ENCODE measurements around the gene AKT3.

Gene AKT3

DNA sequence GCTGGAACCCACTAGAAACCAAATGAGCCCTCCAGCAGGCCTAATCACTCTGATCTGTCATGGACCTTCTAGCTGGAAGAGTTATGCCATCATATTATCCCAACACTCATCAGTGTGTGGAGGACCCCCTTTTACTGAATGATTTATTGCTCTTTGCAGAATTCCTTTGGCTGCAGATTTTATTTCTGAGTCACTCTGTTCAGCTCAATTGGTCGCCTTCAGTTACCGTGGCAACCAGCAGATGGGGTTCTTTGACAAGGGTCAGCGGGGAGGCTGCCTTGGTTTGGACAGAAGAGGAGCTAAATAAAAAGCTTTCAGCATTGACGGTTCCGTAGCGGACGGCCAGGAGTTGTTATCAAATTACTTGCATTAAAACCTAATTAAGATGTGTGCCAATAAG is 374.1 kb downstream of the AKT3 start:
- Histone ChIP-seq H3K36me3 (ENCODE audit: control insufficient read depth, low read depth, low read length) (no peaks in the 10 kb centered on the region), H3K4me1 (ENCODE audit: control insufficient read depth, low read depth, low read length) (peaks cover 50% of the 10 kb centered on the region), H3K4me3 (ENCODE audit: low read length) (no peak overlapping the region), H3K9me3 (ENCODE audit: control insufficient read depth, low read depth, low read length) (no peaks in the 10 kb centered on the region), H3K27me3 (ENCODE audit: control insufficient read depth, insufficient read depth, low read length) (peaks cover 12% of the 10 kb centered on the region), H3K9ac (ENCODE audit: low read length) (no peak overlapping the region), H3K27ac (ENCODE audit: low read length) (no peak overlapping the region)

DNA sequence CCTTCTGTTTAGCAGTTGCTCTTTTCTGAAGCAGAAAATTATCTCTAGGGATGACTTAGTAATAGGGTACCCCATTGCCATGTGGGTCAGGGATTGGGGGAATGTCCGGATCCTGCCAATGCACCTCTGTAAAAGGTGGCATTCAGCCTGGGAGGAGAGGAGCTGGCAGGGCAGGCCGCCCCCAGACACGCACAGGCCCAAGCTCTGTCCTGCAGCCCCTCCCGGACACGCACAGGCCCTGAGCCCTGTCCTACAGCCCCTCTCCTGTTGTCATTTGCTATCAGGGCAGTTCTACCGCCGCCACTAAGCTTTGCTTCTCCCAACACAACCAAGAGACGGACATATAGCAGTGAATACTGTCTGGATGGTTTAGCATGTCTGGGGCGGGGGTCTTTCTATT is 375.1 kb downstream of the AKT3 start:
- no peaks in the 10 kb centered on the region for H3K9me3 ChIP-seq (ENCODE audit: control insufficient read depth, low read depth, low read length)
- peaks cover 61% of the 10 kb centered on the region for H3K4me1 ChIP-seq (ENCODE audit: control insufficient read depth, low read depth, low read length)
- H3K4me3 ChIP-seq (ENCODE audit: low read length) = no peak overlapping the region
- H3K36me3 ChIP-seq (ENCODE audit: control insufficient read depth, low read depth, low read length) = no peaks in the 10 kb centered on the region
- no peak overlapping the region for H3K9ac ChIP-seq (ENCODE audit: low read length)
- no peak overlapping the region for H3K27ac ChIP-seq (ENCODE audit: low read length)
- peaks cover 12% of the 10 kb centered on the region for H3K27me3 ChIP-seq (ENCODE audit: control insufficient read depth, insufficient read depth, low read length)

GRCh38 chr1:243474136-243474881 is 375.7 kb downstream of the AKT3 start:
- H3K4me1 ChIP-seq (ENCODE audit: control insufficient read depth, low read depth, low read length) = peaks cover 62% of the 10 kb centered on the region
- no peak overlapping the region for H3K27ac ChIP-seq (ENCODE audit: low read length)
- H3K9me3 ChIP-seq (ENCODE audit: control insufficient read depth, low read depth, low read length) = no peaks in the 10 kb centered on the region
- H3K27me3 ChIP-seq (ENCODE audit: control insufficient read depth, insufficient read depth, low read length) = peaks cover 12% of the 10 kb centered on the region
- peak overlapping the region; percentile 20 for H3K4me3 ChIP-seq (ENCODE audit: low read length)
- no peaks in the 10 kb centered on the region for H3K36me3 ChIP-seq (ENCODE audit: control insufficient read depth, low read depth, low read length)
- no peak overlapping the region for H3K9ac ChIP-seq (ENCODE audit: low read length)

DNA sequence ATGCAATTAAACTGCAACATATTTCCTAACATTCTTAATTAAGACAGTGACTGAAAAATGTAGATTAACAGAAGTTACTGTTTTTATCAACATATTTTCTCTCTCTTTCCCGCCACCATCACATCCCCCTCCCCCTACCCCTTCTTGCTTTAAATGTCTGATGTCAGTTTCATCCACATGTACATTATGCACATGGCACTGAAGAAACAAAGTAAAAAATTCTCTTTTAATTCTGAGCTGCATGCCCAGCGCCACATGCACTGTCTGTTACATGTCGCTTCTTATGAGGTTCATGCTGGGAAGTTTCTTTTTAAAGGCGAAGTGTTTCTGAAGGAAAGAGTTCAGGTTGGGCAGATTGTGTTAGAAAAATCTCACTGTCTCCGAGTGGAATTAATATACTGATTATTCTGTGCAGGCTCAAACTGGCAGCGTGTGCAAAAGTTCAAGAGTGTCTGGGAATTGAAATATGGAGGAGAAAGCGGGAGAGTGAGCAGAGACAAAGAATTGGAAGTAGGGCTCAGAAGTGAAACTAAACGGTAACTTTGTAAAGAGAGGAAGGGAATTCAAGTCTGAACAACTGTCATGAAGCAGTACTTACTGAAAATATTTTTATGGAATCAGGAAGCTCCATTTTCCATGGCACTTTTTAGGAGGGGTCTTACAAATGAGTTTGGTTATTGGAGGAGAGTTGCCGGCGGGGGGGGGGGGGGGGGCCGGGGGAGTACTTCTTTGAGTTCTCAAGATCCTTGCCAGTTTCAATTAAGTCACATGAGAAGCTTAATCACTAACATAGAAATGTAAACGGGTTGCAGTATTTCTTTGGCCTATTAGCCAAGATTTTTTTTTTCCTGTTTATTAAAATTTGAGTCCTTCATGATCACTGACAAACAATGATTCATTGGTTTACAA is 376.6 kb downstream of the AKT3 start:
- Histone ChIP-seq H3K36me3 (ENCODE audit: control insufficient read depth, low read depth, low read length) (no peaks in the 10 kb centered on the region), H3K27ac (ENCODE audit: low read length) (no peak overlapping the region), H3K9ac (ENCODE audit: low read length) (peak overlapping the region; percentile 18), H3K4me1 (ENCODE audit: control insufficient read depth, low read depth, low read length) (peaks cover 62% of the 10 kb centered on the region), H3K27me3 (ENCODE audit: control insufficient read depth, insufficient read depth, low read length) (peaks cover 12% of the 10 kb centered on the region), H3K4me3 (ENCODE audit: low read length) (peak overlapping the region; percentile 20), H3K9me3 (ENCODE audit: control insufficient read depth, low read depth, low read length) (no peaks in the 10 kb centered on the region)

DNA sequence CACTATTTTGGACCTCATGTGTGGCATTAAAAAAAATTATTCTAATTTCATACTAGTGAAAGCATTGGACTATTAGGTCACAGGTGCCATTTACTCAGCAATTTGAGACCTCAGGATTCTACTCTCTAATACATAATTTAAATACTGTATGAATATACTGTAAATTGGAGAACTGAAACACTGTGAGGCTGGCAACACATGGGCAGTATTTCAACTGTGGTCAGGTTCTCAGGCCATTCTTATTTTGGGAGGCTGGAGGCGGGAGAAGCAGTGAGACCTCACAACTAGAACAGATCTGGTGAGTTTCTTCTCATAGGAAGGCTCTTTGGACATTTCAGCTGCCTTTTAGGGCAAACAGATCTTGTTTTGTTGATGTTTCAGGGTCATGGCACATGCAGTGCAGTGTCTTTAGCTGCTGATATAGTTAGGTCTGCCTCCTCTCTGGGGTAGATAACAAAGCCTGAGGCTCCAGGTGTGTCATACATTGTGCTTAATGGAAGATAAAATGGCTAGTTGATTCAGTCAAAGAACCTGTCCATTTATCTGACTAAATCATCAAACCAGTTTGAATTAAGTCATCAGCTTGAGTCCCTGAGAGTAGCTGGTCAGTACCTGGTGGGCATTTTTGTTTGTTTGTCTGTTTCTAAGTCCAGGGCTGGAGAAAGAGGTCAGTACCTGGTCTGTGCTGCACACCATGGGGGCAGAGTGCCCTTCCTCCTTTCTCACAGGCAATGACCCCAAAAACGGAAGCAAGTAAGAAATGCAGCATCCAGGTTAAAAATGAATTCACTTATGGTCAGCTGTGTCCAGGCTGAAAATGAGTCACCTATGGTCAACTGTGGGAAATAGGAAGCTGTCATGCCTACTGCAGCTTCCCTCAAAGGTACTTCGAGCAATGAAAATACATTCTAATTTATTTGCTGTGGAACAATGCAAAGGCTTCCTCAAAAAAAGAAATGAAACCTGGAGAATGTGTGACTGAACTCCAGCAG is 378.0 kb downstream of the AKT3 start:
- no peak overlapping the region for H3K9ac ChIP-seq (ENCODE audit: low read length)

DNA sequence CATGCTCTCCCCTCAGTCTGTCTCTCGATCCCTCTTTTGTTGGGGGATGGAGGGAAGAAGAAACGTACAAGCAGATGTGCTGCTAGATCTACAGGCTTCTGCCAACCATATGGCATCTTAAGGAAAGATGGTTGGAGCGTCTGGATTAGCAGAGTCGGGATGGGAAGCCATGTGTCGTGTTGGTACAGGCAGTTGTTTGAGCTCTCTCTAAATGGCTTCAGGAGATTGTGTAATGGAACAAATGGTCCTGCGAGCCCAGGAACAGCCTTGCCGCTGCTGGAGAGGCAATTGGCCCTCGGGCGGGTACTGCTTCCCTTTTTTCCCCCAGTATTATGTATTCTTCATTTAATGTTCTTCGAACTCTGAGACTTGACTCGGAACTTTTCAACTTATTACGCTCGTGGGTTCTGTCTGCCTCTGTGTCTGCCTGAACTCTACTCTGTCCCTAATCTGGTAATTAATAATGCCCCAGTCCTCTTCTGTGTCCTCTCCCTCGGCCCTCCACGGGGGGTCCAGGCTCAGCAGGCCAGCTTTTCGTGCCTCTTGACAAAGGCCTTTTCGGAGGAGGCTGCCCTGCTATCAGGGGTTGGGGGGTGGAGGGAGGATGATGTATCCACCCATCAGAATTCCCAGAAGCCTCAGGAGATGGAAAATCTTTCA is 378.9 kb downstream of the AKT3 start:
- Histone ChIP-seq H3K36me3 (ENCODE audit: control insufficient read depth, low read depth, low read length) (no peaks in the 10 kb centered on the region), H3K9me3 (ENCODE audit: control insufficient read depth, low read depth, low read length) (no peaks in the 10 kb centered on the region), H3K4me3 (ENCODE audit: low read length) (no peak overlapping the region), H3K4me1 (ENCODE audit: control insufficient read depth, low read depth, low read length) (peaks cover 57% of the 10 kb centered on the region), H3K27ac (ENCODE audit: low read length) (no peak overlapping the region), H3K9ac (ENCODE audit: low read length) (no peak overlapping the region), H3K27me3 (ENCODE audit: control insufficient read depth, insufficient read depth, low read length) (peaks cover 12% of the 10 kb centered on the region)

More for the DNA sequence above, 378.0 kb downstream of the AKT3 start:
- H3K36me3 ChIP-seq (ENCODE audit: control insufficient read depth, low read depth, low read length) = no peaks in the 10 kb centered on the region
- peaks cover 62% of the 10 kb centered on the region for H3K4me1 ChIP-seq (ENCODE audit: control insufficient read depth, low read depth, low read length)
- no peak overlapping the region for H3K27ac ChIP-seq (ENCODE audit: low read length)
- peaks cover 12% of the 10 kb centered on the region for H3K27me3 ChIP-seq (ENCODE audit: control insufficient read depth, insufficient read depth, low read length)
- no peaks in the 10 kb centered on the region for H3K9me3 ChIP-seq (ENCODE audit: control insufficient read depth, low read depth, low read length)
- no peak overlapping the region for H3K4me3 ChIP-seq (ENCODE audit: low read length)

DNA sequence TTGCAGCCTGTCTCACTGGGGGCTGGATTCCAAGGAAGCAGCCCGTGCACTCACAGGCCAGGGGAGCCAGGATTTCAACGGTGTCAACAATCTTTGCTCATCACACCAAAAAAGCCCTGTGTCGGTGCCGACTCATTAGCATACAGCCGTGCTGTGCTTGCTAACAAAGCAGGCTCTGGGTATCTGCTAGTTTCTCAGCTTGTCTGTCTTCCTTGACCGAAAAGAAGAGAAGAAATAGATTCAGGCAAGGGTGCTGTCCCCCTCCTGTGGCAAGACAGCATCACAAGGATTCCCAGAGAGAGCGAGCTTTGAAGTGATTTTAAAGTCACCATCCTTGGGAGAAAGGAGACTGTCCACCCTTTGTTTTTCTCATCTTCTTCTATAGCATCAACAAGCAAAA is 379.5 kb downstream of the AKT3 start:
- Histone ChIP-seq H3K27ac (ENCODE audit: low read length) (no peak overlapping the region), H3K4me3 (ENCODE audit: low read length) (no peak overlapping the region), H3K9me3 (ENCODE audit: control insufficient read depth, low read depth, low read length) (no peaks in the 10 kb centered on the region), H3K36me3 (ENCODE audit: control insufficient read depth, low read depth, low read length) (no peaks in the 10 kb centered on the region), H3K27me3 (ENCODE audit: control insufficient read depth, insufficient read depth, low read length) (peaks cover 12% of the 10 kb centered on the region), H3K4me1 (ENCODE audit: control insufficient read depth, low read depth, low read length) (peaks cover 51% of the 10 kb centered on the region), H3K9ac (ENCODE audit: low read length) (no peak overlapping the region)

DNA sequence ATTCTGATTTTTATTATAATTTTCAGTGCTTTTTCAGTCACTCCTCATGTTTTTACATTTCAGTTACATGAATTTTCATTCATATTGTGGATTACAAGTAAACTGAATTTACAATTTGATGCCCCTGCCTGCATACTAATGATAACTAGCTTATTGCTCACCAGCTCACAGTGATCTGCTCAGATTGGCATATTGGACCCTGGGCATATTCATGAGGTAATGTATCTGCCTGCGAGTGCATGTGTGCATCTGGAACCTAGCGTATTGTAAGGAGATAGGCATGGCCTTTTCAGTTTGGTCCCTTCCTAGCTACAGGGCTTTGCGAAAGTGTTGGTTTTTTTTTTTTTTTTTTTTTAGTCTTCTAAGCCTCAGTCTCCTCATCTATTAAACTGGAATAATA is 380.5 kb downstream of the AKT3 start:
- Histone ChIP-seq H3K4me3 (ENCODE audit: low read length) (no peak overlapping the region), H3K9me3 (ENCODE audit: control insufficient read depth, low read depth, low read length) (no peaks in the 10 kb centered on the region), H3K4me1 (ENCODE audit: control insufficient read depth, low read depth, low read length) (peaks cover 42% of the 10 kb centered on the region), H3K36me3 (ENCODE audit: control insufficient read depth, low read depth, low read length) (no peaks in the 10 kb centered on the region), H3K9ac (ENCODE audit: low read length) (no peak overlapping the region), H3K27ac (ENCODE audit: low read length) (no peak overlapping the region), H3K27me3 (ENCODE audit: control insufficient read depth, insufficient read depth, low read length) (peaks cover 6% of the 10 kb centered on the region)

DNA sequence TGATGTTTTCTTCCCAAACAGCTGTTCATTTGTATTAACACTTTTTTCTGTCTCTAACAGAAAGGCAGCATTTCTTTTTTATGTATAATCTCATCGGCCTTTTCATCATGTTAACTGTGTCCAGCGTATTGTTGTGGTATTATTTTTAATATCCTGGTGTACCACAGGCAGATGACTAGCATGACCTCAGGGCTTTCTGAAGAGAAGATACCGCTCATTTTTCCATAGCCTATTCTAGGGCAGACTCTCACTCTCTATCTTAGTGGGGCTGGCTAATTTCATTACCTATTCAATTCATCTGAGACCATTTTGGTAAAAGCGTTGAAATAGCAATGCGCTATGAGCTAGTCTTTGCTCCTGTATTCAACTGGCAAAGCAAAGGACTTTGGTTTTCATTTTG is 384.3 kb downstream of the AKT3 start:
- H3K9me3 ChIP-seq (ENCODE audit: control insufficient read depth, low read depth, low read length) = no peaks in the 10 kb centered on the region
- H3K9ac ChIP-seq (ENCODE audit: low read length) = no peak overlapping the region
- H3K4me3 ChIP-seq (ENCODE audit: low read length) = no peak overlapping the region
- peaks cover 9% of the 10 kb centered on the region for H3K4me1 ChIP-seq (ENCODE audit: control insufficient read depth, low read depth, low read length)
- H3K27ac ChIP-seq (ENCODE audit: low read length) = no peak overlapping the region
- no peaks in the 10 kb centered on the region for H3K27me3 ChIP-seq (ENCODE audit: control insufficient read depth, insufficient read depth, low read length)
- no peaks in the 10 kb centered on the region for H3K36me3 ChIP-seq (ENCODE audit: control insufficient read depth, low read depth, low read length)

DNA sequence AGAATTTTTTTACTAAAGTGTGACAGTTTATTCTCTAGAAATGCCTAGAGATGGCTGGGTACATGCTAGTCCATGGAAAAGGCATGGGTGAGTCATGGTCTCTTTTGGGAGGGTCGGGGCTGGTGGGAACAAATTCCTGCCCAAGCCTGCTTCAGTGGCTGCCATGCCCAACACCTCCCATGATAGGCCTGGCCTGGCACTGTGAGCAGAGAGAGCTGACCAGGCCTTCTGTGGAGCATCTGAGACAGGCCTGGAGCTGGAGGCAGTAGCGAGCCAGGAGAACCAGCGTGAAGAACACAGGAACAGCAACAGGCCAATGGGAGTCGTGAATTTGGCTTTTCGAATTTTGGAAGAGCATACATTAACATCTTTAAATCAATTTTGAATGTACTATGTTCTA is 385.0 kb downstream of the AKT3 start:
- Histone ChIP-seq H3K27me3 (ENCODE audit: control insufficient read depth, insufficient read depth, low read length) (no peaks in the 10 kb centered on the region), H3K9me3 (ENCODE audit: control insufficient read depth, low read depth, low read length) (no peaks in the 10 kb centered on the region), H3K27ac (ENCODE audit: low read length) (no peak overlapping the region), H3K36me3 (ENCODE audit: control insufficient read depth, low read depth, low read length) (no peaks in the 10 kb centered on the region), H3K4me3 (ENCODE audit: low read length) (no peak overlapping the region), H3K9ac (ENCODE audit: low read length) (no peak overlapping the region), H3K4me1 (ENCODE audit: control insufficient read depth, low read depth, low read length) (peaks cover 3% of the 10 kb centered on the region)
